Mesenchymal stem cell (in vitro differentiated cells and primary cell): Measurements from ENCODE around the gene SUN1.
"Not testable (repeated sequence)": the region's sequence is repeated elsewhere in the genome, so short reads cannot be mapped to it uniquely, and the experiment has no call there.

Experiments
- DNase-seq: peaks from one replicate; pipeline ENCODE4 v3.0.0-alpha.2; 2013
- H2AFZ ChIP-seq: one replicate; pipeline ENCODE4 v1.6.1; 2013; ENCODE audit warnings: low read depth, mild to moderate bottlenecking, control low read depth, inconsistent platforms, low read length, moderate library complexity
- H2AK5ac ChIP-seq: 2 replicates; pipeline ENCODE4 v1.6.1; 2013; ENCODE audit warnings: low read length, moderate library complexity, mild to moderate bottlenecking, inconsistent platforms; ENCODE audit not compliant: severe bottlenecking
- H2BK120ac ChIP-seq: one replicate; pipeline ENCODE4 v1.6.1; 2013; ENCODE audit warnings: low read depth, mild to moderate bottlenecking, inconsistent platforms, low read length, moderate library complexity
- H2BK12ac ChIP-seq, 2 experiments: one replicate each; pipeline ENCODE4 v1.6.1; 2013; ENCODE audit warnings: inconsistent platforms in 2 of 2, low read length in 2 of 2, mild to moderate bottlenecking in 2 of 2, moderate library complexity in 2 of 2, control low read depth in 1 of 2
- H2BK15ac ChIP-seq: one replicate; pipeline ENCODE4 v1.6.1; 2013; ENCODE audit warnings: mild to moderate bottlenecking, low read depth, inconsistent platforms; ENCODE audit not compliant: poor library complexity, severe bottlenecking
- H2BK5ac ChIP-seq: 2 replicates; pipeline ENCODE4 v1.6.1; 2013; ENCODE audit warnings: low read depth, mild to moderate bottlenecking, low read length, control low read depth, inconsistent platforms; ENCODE audit not compliant: poor library complexity, severe bottlenecking
- H3K14ac ChIP-seq, 2 experiments: one replicate each; pipeline ENCODE4 v1.6.1; 2013; ENCODE audit warnings: inconsistent platforms in 2 of 2, low read length in 2 of 2, control low read depth in 1 of 2, mild to moderate bottlenecking in 1 of 2, moderate library complexity in 1 of 2
- H3K18ac ChIP-seq, 2 experiments: one replicate each; pipeline ENCODE4 v1.6.1; 2013; ENCODE audit warnings: inconsistent platforms in 2 of 2, low read length in 2 of 2, control low read depth in 1 of 2, low read depth in 1 of 2, mild to moderate bottlenecking in 1 of 2
- H3K23ac ChIP-seq, 2 experiments: one replicate each; pipeline ENCODE4 v1.6.1; 2013; ENCODE audit warnings: inconsistent platforms in 2 of 2, low read length in 2 of 2, mild to moderate bottlenecking in 2 of 2, moderate library complexity in 2 of 2, control low read depth in 1 of 2
- H3K27ac ChIP-seq: 2 replicates; pipeline ENCODE4 v1.5.1; 2013; ENCODE audit warnings: mild to moderate bottlenecking, moderate library complexity, low read length, control low read depth, inconsistent platforms; ENCODE audit not compliant: poor library complexity, severe bottlenecking
- H3K27me3 ChIP-seq, 2 experiments: 2 replicates each; pipeline versions ENCODE4 v1.6.1 to v1.7.0; 2013; ENCODE audit warnings: low read length in 2 of 2, mild to moderate bottlenecking in 2 of 2, moderate library complexity in 2 of 2, control low read depth in 1 of 2, inconsistent platforms in 1 of 2; ENCODE audit not compliant: control insufficient read depth in 1 of 2, insufficient read depth in 1 of 2
- H3K36me3 ChIP-seq, 2 experiments: 2 replicates each; pipeline versions ENCODE4 v1.6.1 to v1.7.0; 2013; ENCODE audit warnings: low read length in 2 of 2, control low read depth in 1 of 2, inconsistent platforms in 1 of 2, low read depth in 1 of 2, mild to moderate bottlenecking in 1 of 2; ENCODE audit not compliant: insufficient read depth in 2 of 2, control insufficient read depth in 1 of 2
- H3K4ac ChIP-seq, 2 experiments: one replicate each; pipeline ENCODE4 v1.6.1; 2013; ENCODE audit warnings: inconsistent platforms in 2 of 2, low read length in 2 of 2, mild to moderate bottlenecking in 2 of 2, moderate library complexity in 2 of 2, control low read depth in 1 of 2, low read depth in 1 of 2
- H3K4me1 ChIP-seq: 2 replicates; pipeline ENCODE4 v1.6.1; 2013; ENCODE audit warnings: low read depth, low read length, control low read depth; ENCODE audit not compliant: control insufficient read depth, insufficient read depth
- H3K4me2 ChIP-seq: 2 replicates; pipeline ENCODE4 v1.6.1; 2013; ENCODE audit warnings: low read length, mild to moderate bottlenecking, inconsistent platforms; ENCODE audit not compliant: poor library complexity, severe bottlenecking
- H3K4me3 ChIP-seq, 2 experiments: 2 replicates each; pipeline versions ENCODE4 v1.5.1 to v1.7.0; 2013; ENCODE audit warnings: low read length in 2 of 2, mild to moderate bottlenecking in 2 of 2, control low read depth in 1 of 2, low read depth in 1 of 2; ENCODE audit not compliant: insufficient read depth in 1 of 2
- H3K79me1 ChIP-seq: replicated peaks from 2 replicates; pipeline ENCODE4 v1.6.1; 2013; ENCODE audit warnings: mild to moderate bottlenecking, control low read depth, low read length, inconsistent platforms; ENCODE audit not compliant: poor library complexity, severe bottlenecking
- H3K9ac ChIP-seq: 2 replicates; pipeline ENCODE4 v1.7.0; 2013; ENCODE audit warnings: mild to moderate bottlenecking, low read length, moderate library complexity
- H3K9me3 ChIP-seq: 2 replicates; pipeline ENCODE4 v1.7.0; 2013; ENCODE audit warnings: mild to moderate bottlenecking, low read length; ENCODE audit not compliant: control insufficient read depth
- H4K8ac ChIP-seq: one replicate; pipeline ENCODE4 v1.6.1; 2013; ENCODE audit warnings: inconsistent platforms, mild to moderate bottlenecking, low read length, moderate library complexity
- H4K91ac ChIP-seq: one replicate; pipeline ENCODE4 v1.6.1; 2013; ENCODE audit warnings: mild to moderate bottlenecking, low read length, inconsistent platforms
- WGBS: methylation state at CpG from one replicate; pipeline ENCODE4 v1.1.7; 2013; ENCODE audit warnings: mixed read lengths; 5-methylcytosine and 5-hydroxymethylcytosine counted together

The SUN1 gene

DNA sequence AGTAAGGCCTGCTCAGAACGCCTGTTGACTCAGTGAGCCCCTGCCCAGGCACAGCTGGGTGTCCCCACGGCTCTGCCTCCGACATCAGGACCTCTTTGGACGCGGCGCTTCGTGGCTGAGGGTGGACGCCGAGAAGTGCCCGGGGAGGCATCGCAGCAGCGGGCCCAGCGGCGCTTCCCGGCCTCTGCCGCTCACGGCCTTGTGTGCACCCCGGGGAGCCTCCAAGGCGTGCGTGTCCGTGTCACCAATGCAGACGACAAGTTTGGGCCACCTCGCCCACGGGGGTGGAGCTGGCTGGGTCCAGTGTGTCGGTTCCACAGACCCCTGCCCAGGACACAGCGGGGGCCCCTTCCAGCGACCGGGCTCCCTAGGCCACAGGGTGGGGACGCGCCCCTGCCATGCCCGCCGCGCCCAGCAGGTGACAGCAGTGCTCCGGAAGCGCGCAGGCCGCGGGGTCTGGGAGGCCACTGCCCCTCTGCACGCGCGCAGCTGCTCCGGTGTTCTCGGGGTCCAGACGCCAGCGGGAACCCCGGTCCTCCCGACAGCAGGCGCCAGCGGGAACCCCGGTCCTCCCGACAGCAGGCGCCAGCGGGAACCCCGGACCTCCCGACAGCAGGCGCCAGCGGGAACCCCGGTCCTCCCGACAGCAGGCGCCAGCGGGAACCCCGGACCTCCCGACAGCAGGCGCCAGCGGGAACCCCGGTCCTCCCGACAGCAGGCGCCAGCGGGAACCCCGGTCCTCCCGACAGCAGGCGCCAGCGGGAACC lies 76.5 kb downstream of the SUN1 start:
- H3K9ac ChIP-seq, H2BK5ac ChIP-seq, H3K9me3 ChIP-seq, H3K14ac ChIP-seq, H2BK15ac ChIP-seq, H2AK5ac ChIP-seq, H3K79me1 ChIP-seq, H3K36me3 ChIP-seq, H3K27ac ChIP-seq: not testable (repeated sequence)
- Histone ChIP-seq H4K8ac (peak overlapping the region; percentile 88), H3K23ac (peak overlapping the region in 1 of 2 experiments; percentile 34), H3K4ac (peak overlapping the region in 1 of 2 experiments; percentile 75), H2AFZ (peak overlapping the region; percentile 66), H3K4me1 (peaks cover 14% of the 10 kb centered on the region), H2BK12ac (peak overlapping the region in 1 of 2 experiments; percentile 87), H3K18ac (peak overlapping the region; percentile 43 to 50), H3K4me3 (peak overlapping the region; percentile 30 to 47), H2BK120ac (peak overlapping the region; percentile 49), H4K91ac (peak overlapping the region; percentile 70), H3K4me2 (peak overlapping the region; percentile 53), H3K27me3 (peaks cover 33 to 48% of the 10 kb centered on the region in 2 experiments)
- DNase-seq: peak; percentile 60
- WGBS: 32% methylated on average over 26 of the region's 73 CpGs

DNA sequence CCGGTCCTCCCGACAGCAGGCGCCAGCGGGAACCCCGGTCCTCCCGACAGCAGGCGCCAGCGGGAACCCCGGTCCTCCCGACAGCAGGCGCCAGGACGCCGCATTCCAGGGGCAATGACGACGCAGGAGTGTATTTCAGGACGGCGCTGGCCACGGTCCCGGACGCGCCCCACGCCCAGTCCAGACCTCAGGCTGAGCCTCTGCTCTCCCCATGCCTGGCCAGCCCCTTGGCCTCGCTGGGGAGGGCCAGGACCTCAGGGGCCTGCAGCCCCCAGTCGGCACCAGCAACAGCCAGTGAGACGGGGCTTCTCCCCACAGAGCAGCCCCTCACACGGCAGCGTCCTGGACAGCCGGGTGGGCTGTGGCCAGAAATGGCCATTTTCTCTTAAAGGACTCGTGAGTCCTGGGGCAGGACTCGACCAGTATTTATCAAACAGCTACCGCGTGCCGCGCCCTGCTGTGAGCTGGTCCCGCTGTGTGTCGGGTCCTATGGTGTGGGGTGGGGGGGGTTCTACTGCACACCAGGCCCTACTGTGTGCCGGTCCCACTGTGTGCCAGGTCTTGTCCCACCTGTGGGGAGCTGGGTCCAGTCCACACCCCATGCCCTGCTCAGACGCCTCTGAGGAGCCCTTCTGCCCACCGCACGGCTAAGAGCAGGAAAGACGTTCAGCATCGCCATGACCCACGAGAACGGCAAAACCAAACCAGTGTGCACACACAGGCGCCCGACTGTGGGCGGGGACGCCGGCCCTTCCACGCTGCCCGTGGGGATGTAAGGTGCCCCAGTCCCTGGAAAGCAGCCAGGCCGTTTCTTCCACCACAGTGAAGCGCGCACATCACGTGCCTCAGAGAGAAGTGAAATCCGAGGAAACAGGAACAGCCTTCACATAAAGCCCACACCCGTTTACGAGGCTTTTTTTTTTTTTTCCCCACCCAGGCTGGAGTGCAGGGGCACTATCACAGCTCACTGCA lies 77.4 kb downstream of the SUN1 start:
- H2BK5ac ChIP-seq: no peak overlapping the region
- peak; percentile 55 for DNase-seq
- H3K14ac ChIP-seq: no peak overlapping the region
- peak overlapping the region; percentile 68 for H4K91ac ChIP-seq
- no peak overlapping the region for H2BK12ac ChIP-seq
- no peak overlapping the region for H3K27ac ChIP-seq
- H3K4me2 ChIP-seq: peak overlapping the region; percentile 53
- H3K79me1 ChIP-seq: no peaks in the 10 kb centered on the region
- H3K18ac ChIP-seq: peak overlapping the region; percentile 61 to 62
- H3K9me3 ChIP-seq: no peaks in the 10 kb centered on the region
- no peak overlapping the region for H2AK5ac ChIP-seq
- H4K8ac ChIP-seq: peak overlapping the region; percentile 64
- peak overlapping the region; percentile 62 for H2AFZ ChIP-seq
- H3K4me1 ChIP-seq: peaks cover 18% of the 10 kb centered on the region
- H2BK120ac ChIP-seq: peak overlapping the region; percentile 49
- H3K9ac ChIP-seq: peak overlapping the region; percentile 38
- WGBS: 60% methylated on average over 48 of the region's 58 CpGs
- H3K23ac ChIP-seq: peak overlapping the region in 1 of 2 experiments; percentile 9
- peaks cover 0 to 4% of the 10 kb centered on the region in 2 experiments for H3K36me3 ChIP-seq
- H3K4me3 ChIP-seq: peak overlapping the region; percentile 23 to 47
- H3K4ac ChIP-seq: peak overlapping the region; percentile 37 to 51
- H2BK15ac ChIP-seq: peak overlapping the region; percentile 7
- peaks cover 30 to 48% of the 10 kb centered on the region in 2 experiments for H3K27me3 ChIP-seq

DNA sequence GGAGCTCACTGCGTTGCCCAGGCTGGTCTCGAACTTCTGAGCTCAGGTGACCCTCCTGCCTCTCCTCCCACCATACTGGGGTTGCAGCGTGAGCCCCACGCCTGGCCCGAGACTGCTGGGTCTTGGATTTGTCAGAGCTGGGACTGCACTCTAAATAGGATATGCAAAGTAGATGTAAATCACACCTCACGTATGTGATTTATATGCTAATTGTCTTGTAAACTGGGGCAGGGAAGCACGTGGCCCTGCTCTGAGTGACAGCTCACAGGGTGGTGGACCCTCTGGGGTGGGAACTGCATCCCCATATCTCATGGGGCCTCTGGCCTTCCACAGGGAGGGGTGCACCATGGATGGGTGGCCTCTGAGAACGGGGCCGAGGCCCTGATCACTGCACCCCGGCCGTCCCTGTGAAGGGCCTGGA lies 78.2 kb downstream of the SUN1 start:
- H3K4me3 ChIP-seq: no peak overlapping the region
- H4K91ac ChIP-seq: no peak overlapping the region
- no peak overlapping the region for H3K18ac ChIP-seq
- no peaks in the 10 kb centered on the region for H3K79me1 ChIP-seq
- no peak overlapping the region for H2AK5ac ChIP-seq
- H2BK120ac ChIP-seq: no peak overlapping the region
- no peak overlapping the region for H3K4ac ChIP-seq
- H3K36me3 ChIP-seq: peaks cover 0 to 4% of the 10 kb centered on the region in 2 experiments
- no peak overlapping the region for H3K4me2 ChIP-seq
- no peak overlapping the region for H2BK15ac ChIP-seq
- H2BK5ac ChIP-seq: no peak overlapping the region
- H3K23ac ChIP-seq: no peak overlapping the region
- H2AFZ ChIP-seq: no peak overlapping the region
- no peak overlapping the region for H3K14ac ChIP-seq
- no peak overlapping the region for H2BK12ac ChIP-seq
- peaks cover 25 to 49% of the 10 kb centered on the region in 2 experiments for H3K27me3 ChIP-seq
- H3K27ac ChIP-seq: no peak overlapping the region
- no peak for DNase-seq
- H3K9me3 ChIP-seq: no peaks in the 10 kb centered on the region
- H3K4me1 ChIP-seq: peaks cover 26% of the 10 kb centered on the region
- no peak overlapping the region for H4K8ac ChIP-seq
- 82% methylated on average over 11 of the region's 11 CpGs for WGBS
- no peak overlapping the region for H3K9ac ChIP-seq
